Inflammatory macrophage (primary cell): ENCODE measurements around the gene ADCY1.
"Not testable (repeated sequence)": the region's sequence is repeated elsewhere in the genome, so short reads cannot be mapped to it uniquely, and the experiment has no call there.

ENCODE experiments used
- DNase-seq, 2 donors: peaks; one replicate each; pipeline ENCODE4 v3.0.0-alpha.2; 2020 to 2022

Gene ADCY1

GRCh38 chr7:45768516-45769394, 194.6 kb downstream of the ADCY1 start:
- peak; percentile 99 for DNase-seq

GRCh38 chr7:45769626-45770025, 195.5 kb downstream of the ADCY1 start:
- not testable (repeated sequence) for DNase-seq
